AG20443 (cell line): Measurements from ENCODE around the gene RASSF3.

Experiments used
- DNase-seq: peaks from one replicate; pipeline ENCODE4 v3.0.0; 2012; ENCODE audit warnings: low spot score, mixed read lengths

Gene RASSF3

DNA sequence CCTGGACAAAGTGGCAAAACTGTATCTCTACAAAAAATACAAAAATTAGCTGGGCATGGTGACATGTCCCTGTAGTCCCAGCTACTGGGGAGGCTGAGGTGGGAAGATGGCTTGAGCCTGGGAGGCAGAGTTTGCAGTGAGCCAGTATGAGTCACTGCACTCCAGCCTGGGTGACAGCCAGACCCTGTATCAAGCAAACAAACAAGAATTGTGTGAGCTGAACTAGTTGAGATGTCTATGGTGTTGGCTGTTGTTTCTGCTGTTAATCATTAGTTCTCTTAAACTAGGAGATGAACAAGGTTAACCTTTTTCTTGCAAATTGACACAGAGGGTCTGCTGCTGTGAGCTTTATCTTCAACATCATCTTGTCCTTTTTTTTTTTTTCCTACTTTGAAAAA is 23.6 kb downstream of the RASSF3 start:
- peak; percentile 32 for DNase-seq

DNA sequence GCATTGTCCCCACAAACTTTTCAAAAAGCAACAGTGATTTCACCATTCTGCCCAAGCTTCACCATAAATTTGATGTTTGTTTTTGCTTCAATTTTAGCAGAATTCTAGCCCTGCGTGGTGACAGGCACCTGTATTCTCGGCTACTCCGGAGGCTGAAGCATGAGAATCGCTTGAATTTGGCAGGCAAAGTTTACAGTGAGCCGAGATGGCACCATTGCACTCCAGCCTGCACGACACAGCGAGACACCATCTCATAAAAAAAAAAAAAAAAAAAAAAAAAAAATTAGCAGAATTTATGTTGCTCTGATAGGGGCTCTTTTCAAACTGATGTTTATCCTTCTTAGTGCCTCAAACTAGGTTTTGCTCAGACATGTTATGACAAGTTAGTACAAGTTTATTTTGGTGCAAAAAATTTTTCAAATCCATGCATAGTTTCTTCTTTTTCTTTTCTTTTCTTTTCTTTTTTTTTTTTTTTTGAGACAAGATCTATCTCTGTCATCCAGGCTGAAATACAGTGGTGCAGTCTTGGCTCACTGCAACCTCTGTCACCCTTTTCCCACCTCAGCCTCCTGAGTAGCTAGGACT is 24.3 kb downstream of the RASSF3 start:
- DNase-seq, result no peak

DNA sequence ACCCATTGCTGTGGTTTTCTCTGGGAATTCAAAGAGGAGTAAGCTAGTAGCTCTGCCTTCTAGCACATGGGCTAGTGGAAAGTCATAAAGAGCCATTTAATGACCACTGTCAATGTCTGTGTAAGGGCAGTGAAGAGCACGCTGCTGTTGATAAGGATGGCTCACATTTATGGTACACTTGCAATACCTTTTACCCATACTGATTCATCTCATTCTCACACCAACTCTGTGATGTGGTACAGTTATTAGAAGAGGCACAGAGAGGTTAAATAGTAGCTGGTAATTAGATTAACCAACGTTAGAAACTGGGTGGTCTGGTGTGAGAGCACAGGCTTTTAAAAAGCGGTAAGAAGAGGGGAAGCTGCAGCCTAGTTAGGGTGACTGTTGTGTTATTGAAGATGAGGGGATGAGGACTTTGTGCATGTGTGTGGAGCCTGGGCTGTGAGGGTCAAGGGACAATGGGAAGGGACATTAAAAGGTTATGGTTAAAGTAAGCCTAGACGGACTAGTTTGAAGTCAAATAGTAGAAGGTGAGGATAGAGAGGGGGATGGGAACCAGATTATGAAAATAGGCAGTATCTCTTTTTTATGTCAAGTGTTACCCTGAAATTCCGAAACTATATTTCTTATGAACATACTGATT is 25.2 kb downstream of the RASSF3 start:
- no peak for DNase-seq

DNA sequence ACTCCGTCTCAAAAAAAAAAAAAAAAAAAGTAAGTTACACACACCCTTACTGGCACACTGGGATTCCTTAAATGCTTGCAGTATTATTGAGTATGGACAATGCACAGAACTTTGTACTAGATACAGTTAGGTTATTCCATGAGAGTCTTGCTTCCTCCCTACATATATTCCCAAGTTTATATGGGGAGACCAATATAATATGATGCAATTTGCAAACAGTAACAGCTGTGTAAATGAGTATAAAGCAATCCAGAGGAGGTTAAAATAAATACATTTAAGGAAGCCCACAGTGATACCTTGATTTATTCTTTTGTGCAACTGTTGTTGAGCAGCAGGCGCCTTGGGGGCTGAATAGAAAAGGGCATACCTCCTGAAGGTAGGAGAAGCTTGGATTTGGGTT is 26.6 kb downstream of the RASSF3 start:
- no peak for DNase-seq

DNA sequence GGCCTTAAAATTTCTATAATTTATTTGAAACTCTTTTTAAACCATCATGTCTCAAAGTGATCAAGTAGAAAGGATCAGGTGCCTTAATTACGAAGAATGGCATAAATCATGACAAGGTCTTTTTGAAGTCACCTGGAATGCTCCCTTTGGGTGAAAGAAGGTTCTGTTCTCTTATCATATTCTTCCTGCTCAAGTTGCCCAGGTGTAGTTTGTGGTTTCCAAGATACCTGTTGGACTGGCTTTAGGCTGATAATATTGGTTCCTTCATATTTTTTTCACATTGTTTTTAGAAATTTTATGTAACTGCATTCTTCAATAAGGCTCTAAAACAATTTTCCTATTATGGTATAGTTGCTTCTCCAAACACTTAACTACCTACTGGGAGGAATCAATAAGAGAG is 29.2 kb downstream of the RASSF3 start:
- DNase-seq, result no peak

DNA sequence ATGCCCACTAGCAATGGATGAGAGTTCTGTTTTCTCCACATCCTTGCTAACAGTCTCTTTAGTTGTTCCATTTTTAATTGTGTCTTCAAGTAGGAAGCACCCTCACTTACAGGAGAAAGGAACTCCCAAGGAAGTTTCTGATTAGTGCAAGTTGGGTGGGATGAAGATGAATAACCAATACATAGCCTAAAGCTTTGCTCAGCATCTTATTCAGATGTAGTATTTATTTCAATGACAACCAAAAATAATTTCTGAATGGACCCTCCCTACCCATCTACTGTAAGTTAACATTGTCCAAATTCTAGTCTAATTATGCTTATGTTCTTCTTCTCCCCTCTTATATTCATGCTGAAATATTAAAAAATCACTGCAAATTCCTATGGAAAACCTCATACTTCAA is 36.0 kb downstream of the RASSF3 start:
- no peak for DNase-seq

DNA sequence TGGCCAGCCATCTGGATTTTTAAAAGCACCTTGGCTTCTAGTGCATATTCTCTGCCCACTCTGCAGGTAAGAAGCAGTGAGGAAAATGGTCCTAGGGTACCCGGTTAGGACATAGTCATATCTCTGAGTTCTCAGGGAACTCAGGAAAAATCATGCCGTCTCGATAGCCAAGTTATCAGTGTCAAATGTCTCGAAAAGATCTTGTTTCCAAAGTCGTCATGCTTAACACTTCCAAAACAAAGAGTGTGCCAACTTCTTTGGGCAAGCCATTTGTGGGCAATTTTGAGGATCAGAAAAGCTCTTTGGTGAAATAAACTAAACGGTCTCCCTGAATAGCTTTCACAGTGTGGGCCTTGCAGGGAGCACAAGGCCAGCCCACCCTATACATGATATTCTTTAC is 39.2 kb downstream of the RASSF3 start:
- no peak for DNase-seq

DNA sequence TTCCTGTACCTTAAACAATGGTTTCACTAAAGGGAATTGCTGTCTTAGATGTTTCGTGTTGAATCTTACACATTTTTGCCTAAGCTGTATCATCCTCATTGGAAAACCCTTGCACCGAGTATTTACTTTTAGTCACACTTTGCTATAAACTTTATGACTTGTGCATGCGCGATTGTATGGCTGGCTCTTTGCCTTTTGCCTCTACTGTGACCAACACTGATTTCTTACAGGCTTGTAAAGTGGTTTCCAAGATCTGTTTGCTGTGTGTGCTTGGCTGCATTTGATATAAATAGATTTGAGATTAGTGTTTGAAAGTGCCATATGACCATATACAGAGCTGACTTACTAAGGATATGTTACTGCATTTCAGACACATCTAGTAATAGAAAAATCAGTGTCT is 40.5 kb downstream of the RASSF3 start:
- no peak for DNase-seq

DNA sequence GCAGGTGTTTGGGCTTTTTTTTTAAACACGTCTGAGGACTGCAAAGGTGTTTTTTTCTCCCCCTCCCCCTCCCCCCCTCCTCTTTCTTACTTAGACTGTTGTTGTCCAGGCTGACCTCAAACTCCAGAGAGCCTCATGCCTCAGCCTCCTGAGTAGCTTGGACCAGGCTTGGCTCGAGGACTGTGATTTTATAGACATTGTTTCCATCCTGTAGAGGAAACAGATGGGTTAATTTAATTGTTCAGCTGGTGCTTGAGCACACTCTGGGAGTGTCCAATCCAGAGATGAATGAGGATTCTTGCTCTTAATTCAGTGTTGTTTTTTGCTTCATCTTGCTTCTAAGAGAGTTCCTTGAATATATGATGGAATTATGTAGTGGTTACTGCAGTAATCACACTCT is 42.1 kb downstream of the RASSF3 start:
- no peak for DNase-seq

DNA sequence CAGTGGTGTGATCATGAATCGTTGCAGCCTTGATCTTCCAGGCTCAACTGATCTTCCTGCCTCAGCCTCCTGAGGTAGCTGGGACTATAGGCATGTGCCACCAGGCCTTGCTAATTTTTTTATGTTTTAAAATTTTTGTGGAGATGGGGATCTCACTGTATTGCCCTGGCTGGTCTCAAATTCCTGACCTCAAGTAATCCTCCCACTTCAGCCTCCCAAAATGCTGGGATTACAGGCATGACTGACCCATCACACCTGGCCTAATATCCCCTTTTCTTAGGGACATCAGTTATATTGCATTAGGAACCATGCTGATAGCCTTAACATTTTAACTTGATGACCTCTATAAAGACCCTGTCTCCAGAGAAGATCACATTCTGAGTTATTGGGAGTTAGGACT is 42.8 kb downstream of the RASSF3 start:
- DNase-seq, result no peak

DNA sequence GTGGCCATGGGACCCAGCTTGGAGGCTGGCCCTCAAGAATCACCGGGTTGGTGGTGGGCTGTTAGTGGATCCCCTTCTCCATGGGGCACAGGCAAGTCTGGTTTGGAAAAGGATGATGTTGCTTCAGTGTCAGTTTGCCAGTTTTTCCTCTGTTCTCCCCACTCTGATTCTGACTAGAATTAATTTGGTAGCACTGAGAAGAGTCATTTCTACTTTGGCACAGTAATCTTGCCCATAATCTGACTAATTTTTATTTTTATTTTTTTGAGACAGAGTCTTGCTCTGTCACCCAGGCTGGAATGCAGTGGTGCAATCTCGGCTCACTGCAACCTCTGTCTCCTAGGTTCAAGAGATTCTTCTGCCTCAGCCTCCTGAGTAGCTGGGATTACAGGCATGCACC is 43.6 kb downstream of the RASSF3 start:
- DNase-seq, result peak; percentile 43

DNA sequence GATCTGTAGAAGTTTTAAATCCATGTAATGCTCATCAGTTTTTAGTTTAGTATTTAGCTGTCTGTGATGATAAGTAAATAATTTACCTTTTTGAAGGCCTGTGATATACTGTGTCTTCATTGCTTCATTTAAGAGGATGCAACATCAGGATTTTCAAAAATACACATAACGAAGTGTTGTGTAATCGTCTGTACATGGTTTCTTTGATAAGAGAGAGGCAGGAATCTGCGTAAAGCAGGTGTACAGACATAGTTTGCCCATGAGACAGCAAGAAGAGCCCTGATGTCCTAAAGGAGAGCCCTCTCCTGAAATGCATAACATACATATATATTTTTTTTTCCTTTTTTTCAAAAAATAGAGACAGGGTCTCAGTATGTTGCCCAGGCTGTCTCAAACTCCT is 44.8 kb downstream of the RASSF3 start:
- no peak for DNase-seq

DNA sequence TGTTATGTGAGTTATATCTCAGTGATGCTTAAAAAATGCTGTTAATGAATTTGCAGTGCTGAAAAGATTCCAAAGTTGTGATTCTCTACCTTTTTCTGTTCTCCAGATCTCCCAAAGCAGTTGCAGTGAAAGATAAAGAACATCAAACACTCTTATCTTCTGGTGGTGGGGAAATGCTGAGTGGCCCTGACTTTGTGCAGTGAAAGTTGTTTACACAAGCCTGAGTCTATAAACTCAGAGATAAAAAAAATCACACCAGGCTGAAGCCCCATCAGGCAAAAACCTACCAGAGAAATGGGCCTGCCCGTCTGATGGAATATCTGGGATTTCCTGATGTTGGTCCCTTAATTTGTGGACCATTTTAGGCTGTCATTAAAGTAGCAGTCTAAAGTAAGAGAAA is 46.1 kb downstream of the RASSF3 start:
- DNase-seq, result no peak

DNA sequence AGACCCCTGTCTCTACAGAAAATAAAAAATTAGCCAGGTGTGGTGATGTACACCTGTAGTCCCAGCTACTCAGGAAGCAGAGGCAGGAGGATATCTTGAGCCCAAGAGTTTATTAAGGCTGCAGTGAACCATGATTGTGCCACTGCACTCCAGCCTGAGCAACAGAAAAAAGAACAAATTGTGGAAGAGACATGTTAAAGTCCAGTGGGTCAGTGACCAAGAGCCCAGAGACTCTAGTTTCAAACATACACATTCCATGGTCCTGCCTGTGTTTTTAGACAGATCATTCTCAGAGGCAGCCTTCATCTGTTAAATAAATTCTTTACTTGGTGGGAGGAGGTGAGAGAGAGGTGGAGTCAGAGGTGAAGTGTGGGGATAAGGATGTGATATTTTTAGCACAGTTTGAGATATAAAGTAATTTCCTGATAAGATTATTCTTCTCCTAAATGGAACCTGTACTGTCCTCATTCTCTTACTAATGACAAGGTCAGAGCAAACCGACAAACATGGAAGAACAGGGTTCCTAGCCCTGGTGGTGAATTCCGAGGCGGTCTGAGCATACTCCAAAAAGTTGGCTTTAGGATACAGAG is 48.7 kb downstream of the RASSF3 start:
- no peak for DNase-seq

DNA sequence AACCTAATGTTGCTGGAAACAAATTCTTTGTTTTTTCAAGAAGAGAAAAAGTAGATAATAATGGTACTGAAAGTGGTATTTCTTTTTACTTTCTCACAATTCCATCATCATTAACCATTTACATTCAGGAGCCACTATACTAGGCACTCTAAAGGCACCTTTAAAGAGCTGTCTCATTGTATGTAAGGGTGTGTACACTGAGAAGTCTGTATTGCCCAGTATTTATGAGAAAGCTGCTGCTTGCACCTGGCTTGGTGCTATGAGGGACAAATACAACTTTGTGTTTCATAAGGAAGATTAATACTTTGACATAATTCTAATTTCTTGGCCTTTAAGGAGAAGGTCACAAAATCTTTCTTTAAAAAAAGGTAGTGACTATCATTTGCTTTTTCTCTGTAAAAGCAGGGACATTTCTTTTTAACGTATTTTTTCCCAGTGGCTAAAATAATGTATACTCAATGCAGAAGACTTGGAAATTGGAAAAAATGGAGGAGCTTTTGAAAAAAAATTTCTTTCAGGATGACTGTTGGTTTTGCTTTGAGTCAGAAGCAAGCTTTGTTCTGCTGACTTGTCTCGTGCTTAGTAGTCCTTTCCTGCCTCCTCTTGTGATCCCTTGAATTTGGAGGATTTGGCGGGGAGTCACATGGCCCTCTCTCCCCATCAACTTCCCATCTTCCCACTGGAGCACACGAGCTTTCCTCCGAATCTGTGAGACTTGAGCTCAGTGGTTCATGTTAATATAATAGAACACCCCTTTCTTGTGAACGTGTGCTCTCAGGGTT is 50.1 kb downstream of the RASSF3 start:
- DNase-seq, result no peak

DNA sequence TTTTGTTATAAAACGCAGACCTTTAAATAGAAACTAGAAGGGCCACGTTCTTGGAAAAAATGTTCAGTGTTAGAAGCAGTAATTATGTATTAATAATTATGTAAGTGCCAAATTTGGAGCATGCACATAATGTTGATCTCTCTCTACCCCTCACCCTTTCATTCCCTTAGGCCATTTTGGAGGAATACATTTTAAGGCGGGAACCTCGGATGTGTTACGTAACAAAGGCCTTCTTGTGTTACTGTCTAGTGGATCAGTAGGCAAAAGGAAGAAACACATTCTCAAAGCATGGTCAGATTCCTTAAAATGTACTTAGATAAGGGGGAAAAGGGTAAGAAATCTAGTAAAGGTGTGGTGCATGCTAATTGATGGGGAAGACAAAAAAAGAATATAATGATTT is 52.7 kb downstream of the RASSF3 start:
- no peak for DNase-seq

DNA sequence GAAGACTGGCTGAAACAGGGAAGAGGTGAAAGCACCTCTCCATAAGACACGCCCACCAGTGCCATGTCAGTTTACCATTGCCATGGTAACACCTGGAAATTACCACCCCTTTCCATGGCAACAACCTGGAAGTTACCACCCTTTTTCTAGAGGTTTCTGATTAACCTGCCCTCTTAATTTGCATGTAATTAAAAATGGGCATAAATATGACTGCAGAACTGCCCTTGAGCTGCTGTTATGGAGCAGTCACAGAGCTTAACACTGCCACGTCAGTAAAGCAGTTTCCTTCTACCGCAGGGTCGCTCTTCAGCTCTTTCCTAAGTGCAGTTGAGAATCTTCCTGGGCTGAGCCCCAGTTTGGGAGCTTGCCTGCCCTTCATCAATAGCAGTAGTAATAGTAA is 55.2 kb downstream of the RASSF3 start:
- no peak for DNase-seq

DNA sequence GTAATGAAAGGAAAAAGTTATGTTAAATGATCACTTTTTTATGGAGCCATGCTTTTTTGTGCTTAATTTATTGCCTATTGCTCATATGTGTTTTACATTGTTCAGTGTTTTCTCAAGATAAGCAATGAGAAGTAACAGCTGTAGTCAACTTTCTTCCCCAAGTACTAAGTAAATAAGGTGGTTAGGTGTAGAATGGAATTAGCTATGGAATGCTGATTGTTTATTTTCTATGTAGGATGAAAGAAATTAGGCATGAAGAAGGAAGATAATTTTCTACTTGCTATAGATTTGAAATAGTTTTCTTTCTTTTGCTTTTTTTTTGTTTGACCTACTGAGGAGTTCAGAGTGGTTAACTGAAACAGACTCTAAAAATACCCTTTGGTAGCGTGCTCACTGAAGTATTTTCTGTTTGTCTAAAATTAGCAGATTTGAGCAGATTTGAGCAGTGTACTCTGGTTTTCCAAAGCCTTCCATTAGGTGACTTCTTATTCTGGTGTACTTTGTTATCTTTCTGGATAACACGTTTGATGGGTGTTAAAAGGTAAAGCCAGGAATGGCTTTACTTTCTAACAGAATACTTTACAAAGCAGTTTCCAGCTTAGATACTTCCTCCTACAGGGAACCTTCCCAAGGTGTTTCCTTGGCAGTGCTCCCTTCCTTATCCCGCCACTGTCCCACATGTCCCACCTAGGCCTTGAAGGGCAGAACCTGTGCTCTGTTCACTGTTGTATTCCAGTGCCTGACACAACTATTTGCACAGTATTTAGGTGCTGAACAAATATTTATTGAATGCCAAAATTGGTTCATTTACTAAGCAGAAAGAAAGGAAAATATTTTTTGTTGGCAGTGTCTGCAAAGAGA is 56.0 kb downstream of the RASSF3 start:
- DNase-seq, result no peak

DNA sequence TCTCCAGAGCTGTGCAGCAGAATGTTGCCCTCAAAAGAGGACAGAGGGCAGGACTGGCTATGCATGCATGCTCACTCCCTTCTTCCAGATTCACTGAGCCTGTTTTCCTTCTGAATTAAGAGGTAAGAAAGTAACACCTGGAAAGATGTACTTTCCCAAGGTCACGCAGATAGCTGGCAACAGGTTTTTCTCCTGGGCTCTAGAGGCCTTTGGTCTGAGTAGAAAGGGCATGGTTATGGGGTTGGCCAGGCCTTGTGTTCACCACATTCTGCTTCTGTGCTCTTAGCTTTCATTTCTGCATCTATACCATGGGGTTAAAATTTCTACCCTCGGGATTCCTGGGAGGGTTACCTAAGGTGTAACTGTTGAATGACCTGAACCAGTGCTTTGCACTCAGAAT is 57.5 kb downstream of the RASSF3 start:
- DNase-seq, result no peak

DNA sequence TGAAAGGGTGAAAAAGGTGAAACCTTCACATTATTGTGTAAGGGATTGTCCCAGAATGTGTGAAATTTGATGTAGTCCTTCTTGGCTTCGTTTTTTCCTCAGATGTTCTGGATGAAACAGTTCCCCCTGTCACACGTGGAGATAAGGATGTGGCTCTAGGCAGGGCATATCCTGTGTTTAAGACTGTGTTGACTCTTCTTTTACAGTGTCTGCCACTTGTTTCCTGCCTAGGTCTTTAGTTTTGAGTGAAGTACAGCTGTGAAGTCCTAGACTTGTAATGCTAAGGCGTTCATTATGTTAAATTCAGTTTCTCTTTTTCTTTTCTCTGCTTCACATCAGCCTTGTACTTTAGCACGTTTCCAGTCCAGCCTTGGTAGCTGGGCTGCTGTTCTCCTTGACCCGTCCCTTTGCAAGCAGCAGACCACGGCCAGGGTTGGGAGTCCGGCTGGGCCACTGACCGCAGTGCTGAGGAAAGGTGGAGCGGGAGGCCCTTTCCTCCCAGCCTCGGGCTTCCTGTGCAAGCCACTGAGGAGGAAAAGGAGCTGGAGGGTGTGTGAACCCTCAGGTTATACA is 59.1 kb downstream of the RASSF3 start:
- DNase-seq, result no peak

DNA sequence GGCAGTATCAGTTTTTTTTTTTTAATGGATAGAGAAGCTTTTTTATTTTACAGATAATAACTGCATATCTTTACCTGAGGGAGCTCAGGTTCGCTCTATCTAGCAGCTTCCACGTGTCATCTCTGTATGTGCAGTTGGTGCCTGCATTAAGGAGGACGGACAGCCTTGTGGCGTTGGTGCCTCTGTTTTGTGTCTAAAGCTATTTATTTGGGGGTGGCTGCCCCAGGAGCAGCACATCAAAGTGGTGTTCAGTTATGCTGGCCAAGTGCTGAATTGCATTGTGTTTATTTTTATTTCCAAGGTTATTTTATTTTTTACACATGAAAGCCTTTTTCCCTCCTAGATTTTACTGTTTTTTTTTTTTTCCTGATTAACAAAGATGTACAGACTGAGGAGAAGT is 59.7 kb downstream of the RASSF3 start:
- no peak for DNase-seq
